IMR-90 (cell line): ENCODE data around the gene F13A1. TPM values are rescaled to one million over a fixed set of nuclear protein-coding genes. Genes with fewer than 3 reads are reported as not detected.

ENCODE experiments used
- ATAC-seq: fragments of 200-7000 bp; cut with Tn5 transposase; 2 replicates; pipeline ENCODE4 v1.9.1; 2020; ENCODE audit warnings: low read depth, mild to moderate bottlenecking, moderate library complexity
- BruUV-seq: library from RNA; stranded (reverse); fragments of 400-500 nt; replicated peaks from 2 replicates; lab custom pipeline; 2021; lab: Mats Ljungman, UMichigan
- CTCF ChIA-PET: fragments of 300-600 bp; formaldehyde crosslinking; extraction: SDS; loops from one replicate; lab custom pipeline; 2021; ENCODE audit warnings: antibody characterized with exemption; lab: Yijun Ruan, JAX
- POLR2A ChIA-PET: fragments of 300-600 bp; sonication (Branson Sonifier 250); formaldehyde crosslinking; loops from one replicate; lab custom pipeline; 2022; ENCODE audit warnings: antibody characterized with exemption; ENCODE audit not compliant: unreplicated experiment; lab: Charles Lee
- DNase-seq: peaks from one replicate; pipeline ENCODE4 v3.0.0; 2013
- H2AFZ ChIP-seq: replicated peaks from 2 replicates; pipeline ENCODE3; 2013; ENCODE audit warnings: low read length, mild to moderate bottlenecking; ENCODE audit not compliant: poor library complexity
- H2AK5ac ChIP-seq: 2 replicates; pipeline ENCODE4 v1.6.1; 2013; ENCODE audit warnings: low read depth, low read length, inconsistent platforms
- H2AK9ac ChIP-seq: replicated peaks from 2 replicates; pipeline ENCODE3; 2013; ENCODE audit warnings: mild to moderate bottlenecking, low read depth, low read length, moderate library complexity; ENCODE audit not compliant: poor library complexity
- H2BK120ac ChIP-seq: 2 replicates; pipeline ENCODE4 v1.6.1; 2013; ENCODE audit warnings: low read depth, low read length, inconsistent platforms
- H2BK15ac ChIP-seq: 3 replicates; pipeline ENCODE4 v1.6.1; 2013; ENCODE audit warnings: low read depth, low read length, inconsistent platforms
- H2BK20ac ChIP-seq: 2 replicates; pipeline ENCODE4 v1.6.1; 2013; ENCODE audit warnings: low read depth, mild to moderate bottlenecking, inconsistent platforms, low read length, moderate library complexity
- H2BK5ac ChIP-seq: 2 replicates; pipeline ENCODE4 v1.6.1; 2013; ENCODE audit warnings: mild to moderate bottlenecking, low read depth, low read length, inconsistent platforms; ENCODE audit not compliant: poor library complexity, severe bottlenecking
- H3K14ac ChIP-seq: replicated peaks from 2 replicates; pipeline ENCODE4 v1.6.1; 2013; ENCODE audit warnings: low read depth, low read length, inconsistent platforms
- H3K18ac ChIP-seq: 2 replicates; pipeline ENCODE4 v1.6.1; 2013; ENCODE audit warnings: low read depth, low read length, control low read depth
- H3K23ac ChIP-seq: 2 replicates; pipeline ENCODE4 v1.6.1; 2013; ENCODE audit warnings: low read depth, low read length, inconsistent platforms
- H3K27ac ChIP-seq: 2 replicates; pipeline ENCODE4 v1.5.1; 2013; ENCODE audit warnings: mild to moderate bottlenecking, control low read depth, low read length; ENCODE audit not compliant: insufficient read depth
- H3K27me3 ChIP-seq: 2 replicates; pipeline ENCODE4 v1.6.1; 2013; ENCODE audit warnings: low read length; ENCODE audit not compliant: control insufficient read depth, insufficient read depth
- H3K36me3 ChIP-seq: 2 replicates; pipeline ENCODE4 v1.6.1; 2013; ENCODE audit warnings: low read length, mixed read lengths; ENCODE audit not compliant: control insufficient read depth, insufficient read depth
- H3K4ac ChIP-seq: 2 replicates; pipeline ENCODE4 v1.6.1; 2013; ENCODE audit warnings: low read depth, low read length, inconsistent platforms
- H3K4me1 ChIP-seq: 2 replicates; pipeline ENCODE4 v1.6.1; 2013; ENCODE audit warnings: low read length, mixed read lengths; ENCODE audit not compliant: control insufficient read depth, insufficient read depth
- H3K4me2 ChIP-seq: 2 replicates; pipeline ENCODE4 v1.6.1; 2013; ENCODE audit warnings: low read depth, mild to moderate bottlenecking, control low read depth, low read length, moderate library complexity
- H3K4me3 ChIP-seq: 2 replicates; pipeline ENCODE4 v1.5.1; 2013; ENCODE audit warnings: low read depth, mild to moderate bottlenecking, control low read depth, low read length, moderate library complexity; ENCODE audit not compliant: insufficient read depth
- H3K56ac ChIP-seq: 2 replicates; pipeline ENCODE4 v1.6.1; 2013; ENCODE audit warnings: low read length, inconsistent platforms; ENCODE audit not compliant: insufficient read depth; ENCODE audit errors: extremely low read depth
- H3K79me1 ChIP-seq, 2 experiments: 2 replicates each; pipeline ENCODE4 v1.6.1; 2013; ENCODE audit warnings: low read length in 2 of 2, inconsistent platforms in 1 of 2, low read depth in 1 of 2
- H3K9ac ChIP-seq: 2 replicates; pipeline ENCODE4 v1.6.1; 2013; ENCODE audit warnings: low read depth, low read length, control low read depth
- H3K9me1 ChIP-seq: 2 replicates; pipeline ENCODE4 v1.6.1; 2013; ENCODE audit warnings: low read length, inconsistent platforms; ENCODE audit not compliant: insufficient read depth
- H3K9me3 ChIP-seq: 2 replicates; pipeline ENCODE4 v1.6.1; 2013; ENCODE audit warnings: low read length; ENCODE audit not compliant: control insufficient read depth, insufficient read depth
- H4K20me1 ChIP-seq: 2 replicates; pipeline ENCODE4 v1.6.1; 2013; ENCODE audit warnings: low read length, inconsistent platforms; ENCODE audit not compliant: insufficient read depth
- H4K5ac ChIP-seq: 2 replicates; pipeline ENCODE4 v1.6.1; 2013; ENCODE audit warnings: mild to moderate bottlenecking, low read depth, low read length, control low read depth
- H4K8ac ChIP-seq, 2 experiments: 2 replicates each; pipeline ENCODE4 v1.6.1; 2013; ENCODE audit warnings: low read depth in 2 of 2, low read length in 2 of 2, control low read depth in 1 of 2, inconsistent platforms in 1 of 2
- H4K91ac ChIP-seq: 2 replicates; pipeline ENCODE4 v1.6.1; 2013; ENCODE audit warnings: low read depth, low read length, inconsistent platforms; ENCODE audit not compliant: insufficient read depth
- BHLHE40 ChIP-seq: fragments of 150-350 bp; IDR thresholded peaks from 2 replicates; pipeline ENCODE4 v1.6.1; 2016; ENCODE audit warnings: mild to moderate bottlenecking, low read depth, low read length
- CEBPB ChIP-seq: IDR thresholded peaks from 2 replicates; pipeline ENCODE4 v1.6.1; 2012; ENCODE audit warnings: low read depth, low read length, improper control_type of control experiment
- CHD1 ChIP-seq: IDR thresholded peaks from 2 replicates; pipeline ENCODE4 v1.6.1; 2012; ENCODE audit warnings: low read depth, low read length, improper control_type of control experiment
- CTCF ChIP-seq: conservative IDR thresholded peaks from 2 replicates; pipeline ENCODE4 v1.5.1; 2012; ENCODE audit warnings: mild to moderate bottlenecking, low read depth, low read length, improper control_type of control experiment
- ELK1 ChIP-seq: fragments of 150-350 bp; IDR thresholded peaks from 2 replicates; pipeline ENCODE4 v1.6.1; 2016; ENCODE audit warnings: low read depth, mild to moderate bottlenecking, low read length, moderate library complexity, borderline replicate concordance
- FOS ChIP-seq: fragments of 150-350 bp; IDR thresholded peaks from 2 replicates; pipeline ENCODE4 v1.6.1; 2016; ENCODE audit warnings: low read depth, low read length
- MAFK ChIP-seq: IDR thresholded peaks from 2 replicates; pipeline ENCODE4 v1.6.1; 2012; ENCODE audit warnings: low read depth, low read length, improper control_type of control experiment
- MAZ ChIP-seq: IDR thresholded peaks from 2 replicates; pipeline ENCODE4 v1.6.1; 2012; ENCODE audit warnings: low read depth, mild to moderate bottlenecking, low read length, improper control_type of control experiment, moderate library complexity, borderline replicate concordance
- MXI1 ChIP-seq: IDR thresholded peaks from 2 replicates; pipeline ENCODE4 v1.6.1; 2012; ENCODE audit warnings: low read depth, mild to moderate bottlenecking, low read length, moderate library complexity, borderline replicate concordance
- NFE2L2 ChIP-seq: fragments of 150-350 bp; IDR thresholded peaks from 2 replicates; pipeline ENCODE4 v1.6.1; 2016; ENCODE audit warnings: low read depth, mild to moderate bottlenecking, low read length
- POLR2A ChIP-seq: IDR thresholded peaks from 2 replicates; pipeline ENCODE4 v1.6.1; 2012; ENCODE audit warnings: mild to moderate bottlenecking, low read depth, low read length
- RAD21 ChIP-seq: IDR thresholded peaks from 2 replicates; pipeline ENCODE4 v1.6.1; 2012; ENCODE audit warnings: low read length, improper control_type of control experiment
- RCOR1 ChIP-seq: IDR thresholded peaks from 2 replicates; pipeline ENCODE4 v1.6.1; 2012; ENCODE audit warnings: mild to moderate bottlenecking, low read length, improper control_type of control experiment; ENCODE audit not compliant: insufficient replicate concordance
- RFX5 ChIP-seq: IDR thresholded peaks from 2 replicates; pipeline ENCODE4 v1.8.0; 2012; ENCODE audit warnings: low read depth, mild to moderate bottlenecking, low read length, moderate library complexity
- SMC3 ChIP-seq: fragments of 150-350 bp; IDR thresholded peaks from 2 replicates; pipeline ENCODE4 v1.6.1; 2016; ENCODE audit warnings: low read depth, mild to moderate bottlenecking, antibody characterized with exemption, low read length, moderate library complexity
- USF2 ChIP-seq: fragments of 150-350 bp; IDR thresholded peaks from 2 replicates; pipeline ENCODE4 v1.6.1; 2017; ENCODE audit warnings: mild to moderate bottlenecking, antibody characterized with exemption, low read length, low read depth
- dilution Hi-C: fragments of 300-500 bp; cut with HindIII; formaldehyde crosslinking; loops from one replicate; pipeline ENCODE4 v1.14.3; 2018; ENCODE audit warnings: low sequenced_read_pairs; ENCODE audit not compliant: unreplicated experiment
- in situ Hi-C: fragments of 300-500 bp; cut with MboI; formaldehyde crosslinking; loops from 3 replicates; pipeline ENCODE4 v1.14.3; 2019; ENCODE audit warnings: low sequenced_read_pairs, inconsistent platforms, mixed read lengths
- intact Hi-C: fragments of 100-400 bp; cut with micrococcal nuclease; formaldehyde crosslinking; loops from 2 replicates; pipeline ENCODE4 v1.10.0; 2022
- polyA plus RNA-seq, 3 experiments: library from polyadenylated mRNA; depleted of rRNA; stranded (reverse); fragments of >200 nt; gene quantifications; 2 replicates each; pipeline ENCODE4 v1.2.3, GENCODE V29; 2012; ENCODE audit warnings: low replicate concordance in 1 of 3
- total RNA-seq: library from RNA; depleted of rRNA; stranded (reverse); fragments of >200 nt; gene quantifications from 2 replicates; pipeline ENCODE4 v1.2.3, GENCODE V29; 2012

Gene F13A1
- total and polyA plus RNA-seq, 2 of the 4 experiments (the other 2 are of a cell fraction): not detected

GRCh38 chr6:6176127-6176526 is 144.3 kb downstream of the F13A1 start:
- Histone ChIP-seq H2BK20ac (no peak overlapping the region), H3K9me3 (peaks cover 31% of the 10 kb centered on the region), H3K14ac (no peak overlapping the region), H3K27me3 (no peaks in the 10 kb centered on the region), H3K79me1 (no peaks in the 10 kb centered on the region), H4K8ac (no peak overlapping the region), H2BK5ac (no peak overlapping the region), H4K20me1 (no peaks in the 10 kb centered on the region), H3K4me3 (no peak overlapping the region), H4K91ac (no peak overlapping the region), H3K23ac (no peak overlapping the region), H3K4ac (no peak overlapping the region), H3K56ac (no peak overlapping the region), H4K5ac (no peak overlapping the region), H3K4me1 (no peaks in the 10 kb centered on the region), H2BK120ac (no peak overlapping the region), H3K4me2 (no peak overlapping the region), H2AK9ac (no peak overlapping the region), H3K9ac (no peak overlapping the region), H2BK15ac (no peak overlapping the region), H2AFZ (no peak overlapping the region), H3K18ac (no peak overlapping the region), H3K9me1 (no peaks in the 10 kb centered on the region), H3K36me3 (no peaks in the 10 kb centered on the region), H2AK5ac (no peak overlapping the region), H3K27ac (no peak overlapping the region)
- intact Hi-C loops: no loop called here
- ATAC-seq (no peak), DNase-seq (no peak)
- BruUV-seq: no TSS peak
- dilution Hi-C loops: no loop called here
- ChIA-PET CTCF (no interaction called here), POLR2A (no interaction called here)
- no peak for TF ChIP-seq CTCF
- TF ChIP-seq SMC3: no peak
- TF ChIP-seq MAZ: no peak
- no peak for TF ChIP-seq RFX5
- TF ChIP-seq RAD21: no peak
- no peak for TF ChIP-seq CEBPB
- no peak for TF ChIP-seq USF2
- TF ChIP-seq ELK1: no peak
- TF ChIP-seq MAFK: no peak
- TF ChIP-seq RCOR1: no peak
- no peak for TF ChIP-seq CHD1
- no peak for TF ChIP-seq FOS
- no peak for TF ChIP-seq POLR2A
- TF ChIP-seq BHLHE40: no peak
- TF ChIP-seq NFE2L2: no peak
- TF ChIP-seq MXI1: no peak
- in situ Hi-C loops: no loop called here
